Stimulated activated naive CD8-positive, alpha-beta T cell treated with anti-CD3 and anti-CD28 coated beads, Interleukin-15, Interleukin-2, amounts not matched to agents 100 U/mL and 50 U/mL, for 24 hours (primary cell): ENCODE results near the gene HCFC1R1.

ENCODE experiments used
- ATAC-seq: fragments of 150-1000 bp; cut with Tn5 transposase; one replicate; pipeline ENCODE4 v1.10.0; 2021
- DNase-seq: peaks from one replicate; pipeline ENCODE4 v3.0.0; 2021

Gene HCFC1R1

GRCh38 chr16:3035972-3036725 lies 12.4 kb upstream of the HCFC1R1 start:
- no peak for DNase-seq
- no peak for ATAC-seq

GRCh38 chr16:3035289-3035971 lies 11.7 kb upstream of the HCFC1R1 start:
- no peak for DNase-seq
- no peak for ATAC-seq

- no peak for ATAC-seq
- DNase-seq = no peak
Measured at GRCh38 chr16:3032624-3033023, 8.9 kb upstream of the HCFC1R1 start.

GRCh38 chr16:3030222-3031212 lies 6.8 kb upstream of the HCFC1R1 start:
- ATAC-seq = no peak
- DNase-seq = no peak

GRCh38 chr16:3029491-3030221 lies 5.9 kb upstream of the HCFC1R1 start:
- peak; percentile 68 for DNase-seq
- ATAC-seq = no peak

- DNase-seq = no peak
- ATAC-seq = no peak
Measured at GRCh38 chr16:3028716-3029319, 5.1 kb upstream of the HCFC1R1 start.

- DNase-seq = peak; percentile 95
- ATAC-seq = peak; percentile 41
Measured at GRCh38 chr16:3027983-3028715, 4.4 kb upstream of the HCFC1R1 start.

- DNase-seq = no peak
- ATAC-seq = no peak
Measured at GRCh38 chr16:3027489-3027795, 3.7 kb upstream of the HCFC1R1 start.

- DNase-seq (no peak), ATAC-seq (no peak)
Measured at GRCh38 chr16:3026609-3027488, 3.1 kb upstream of the HCFC1R1 start.

- ATAC-seq (no peak), DNase-seq (no peak)
Measured at GRCh38 chr16:3026003-3026378, 2.2 kb upstream of the HCFC1R1 start.

GRCh38 chr16:3025032-3026002 lies 1.6 kb upstream of the HCFC1R1 start:
- ATAC-seq (no peak), DNase-seq (no peak)

- ATAC-seq (no peak), DNase-seq (peak; percentile 45)
Measured at GRCh38 chr16:3023415-3023668, 400 bp downstream of the HCFC1R1 start.

- ATAC-seq = no peak
- peak; percentile 23 for DNase-seq
Measured at GRCh38 chr16:3022684-3023414, 893 bp downstream of the HCFC1R1 start.

GRCh38 chr16:3022208-3022683 lies 1.5 kb downstream of the HCFC1R1 start:
- ATAC-seq = peak; percentile 34
- DNase-seq = peak; percentile 93

- peak; percentile 55 for ATAC-seq
- peak; percentile 91 for DNase-seq
Measured at GRCh38 chr16:3021449-3022207, 2.1 kb downstream of the HCFC1R1 start.

- peak; percentile 5 for ATAC-seq
- DNase-seq = peak; percentile 65
Measured at GRCh38 chr16:3020604-3021448, 2.9 kb downstream of the HCFC1R1 start.
